ENCODE measurements around the gene PKDCC. TPM values are rescaled to one million over a fixed set of nuclear protein-coding genes. Genes with fewer than 3 reads are reported as not detected.

Gene PKDCC
- total and polyA plus RNA-seq, 2 donors from 2014 or later: 28.1 to 52.2 TPM

GRCh38 chr2:42030200-42030759, 17.5 kb upstream of the PKDCC start:
- DNase-seq (peak in 4 of 5 donors; percentile 71 to 84 (median 79)), FAIRE-seq (no peak)
- Histone ChIP-seq H3K9me3 (ENCODE audit: control insufficient read depth in 2 of 3, insufficient read depth in 1 of 3, low read length in 3 of 3) (no peaks in the 10 kb centered on the region), H3K27ac (ENCODE audit: low read depth in 2 of 2, low read length in 2 of 2) (no peak overlapping the region), H3K9ac (ENCODE audit: low read length in 3 of 3) (no peak overlapping the region), H3K27me3 (ENCODE audit: control insufficient read depth, insufficient read depth, low read length) (no peaks in the 10 kb centered on the region), H3K4me1 (ENCODE audit: control insufficient read depth in 2 of 3, insufficient read depth in 2 of 3, low read depth in 1 of 3, low read length in 3 of 3) (peaks cover 4 to 31% (median 23%) of the 10 kb centered on the region in 3 donors), H3K36me3 (ENCODE audit: control insufficient read depth in 2 of 3, insufficient read depth in 3 of 3, low read length in 3 of 3) (no peaks in the 10 kb centered on the region), H3K4me3 (ENCODE audit: low read length in 3 of 3) (no peak overlapping the region)
- intact Hi-C loops (cut with DNase I): no loop called here
- no peak for TF ChIP-seq CTCF (IDR thresholded peaks at IDR 0.05; ENCODE audit: borderline replicate concordance, extremely low read depth, insufficient read depth)

- no peak overlapping the region for H3K4me3 ChIP-seq (ENCODE audit: low read length in 3 of 3)
- H3K36me3 ChIP-seq (ENCODE audit: control insufficient read depth in 2 of 3, insufficient read depth in 3 of 3, low read length in 3 of 3): no peaks in the 10 kb centered on the region
- H3K27ac ChIP-seq (ENCODE audit: low read depth in 2 of 2, low read length in 2 of 2): no peak overlapping the region
- H3K9ac ChIP-seq (ENCODE audit: low read length in 3 of 3): no peak overlapping the region
- peak in 1 of 5 donors; percentile 36 for DNase-seq
- no peak for FAIRE-seq
- intact Hi-C loops (cut with DNase I): no loop called here
- H3K4me1 ChIP-seq (ENCODE audit: control insufficient read depth in 2 of 3, insufficient read depth in 2 of 3, low read depth in 1 of 3, low read length in 3 of 3): peaks cover 0 to 26% (median 23%) of the 10 kb centered on the region in 3 donors
- TF ChIP-seq CTCF (IDR thresholded peaks at IDR 0.05; ENCODE audit: borderline replicate concordance, extremely low read depth, insufficient read depth): no peak
- no peaks in the 10 kb centered on the region for H3K9me3 ChIP-seq (ENCODE audit: control insufficient read depth in 2 of 3, insufficient read depth in 1 of 3, low read length in 3 of 3)
- H3K27me3 ChIP-seq (ENCODE audit: control insufficient read depth, insufficient read depth, low read length): no peaks in the 10 kb centered on the region
These were observed 17.0 kb upstream of the PKDCC start for GRCh38 chr2:42030829-42031228.

- H3K27me3 ChIP-seq (ENCODE audit: control insufficient read depth, insufficient read depth, low read length): no peaks in the 10 kb centered on the region
- no peak overlapping the region for H3K4me3 ChIP-seq (ENCODE audit: low read length in 3 of 3)
- no peak overlapping the region for H3K27ac ChIP-seq (ENCODE audit: low read depth in 2 of 2, low read length in 2 of 2)
- DNase-seq (peak in 1 of 5 donors; percentile 58), FAIRE-seq (no peak)
- no peak overlapping the region for H3K9ac ChIP-seq (ENCODE audit: low read length in 3 of 3)
- H3K4me1 ChIP-seq (ENCODE audit: control insufficient read depth in 2 of 3, insufficient read depth in 2 of 3, low read depth in 1 of 3, low read length in 3 of 3): peaks cover 0 to 25% (median 23%) of the 10 kb centered on the region in 3 donors
- no peaks in the 10 kb centered on the region for H3K36me3 ChIP-seq (ENCODE audit: control insufficient read depth in 2 of 3, insufficient read depth in 3 of 3, low read length in 3 of 3)
- intact Hi-C loops (cut with DNase I): no loop called here
- TF ChIP-seq CTCF (IDR thresholded peaks at IDR 0.05; ENCODE audit: borderline replicate concordance, extremely low read depth, insufficient read depth): no peak
- H3K9me3 ChIP-seq (ENCODE audit: control insufficient read depth in 2 of 3, insufficient read depth in 1 of 3, low read length in 3 of 3): no peaks in the 10 kb centered on the region
These were observed 16.3 kb upstream of the PKDCC start for GRCh38 chr2:42031281-42032223.

Data from kidney (tissue), 14 donors.